Erythroblast (primary cell): ENCODE data around the gene STPG3.

ENCODE experiments used
- GATA1 ChIP-seq: IDR thresholded peaks from 2 replicates; pipeline ENCODE4 v1.6.1; 2011; ENCODE audit warnings: low read depth, mild to moderate bottlenecking, control low read depth, low read length, moderate library complexity
- POLR2A ChIP-seq: IDR thresholded peaks from 2 replicates; pipeline ENCODE4 v1.6.1; 2011; ENCODE audit warnings: mild to moderate bottlenecking, low read length

GRCh38 chr9:137299938-137300337 is 48.9 kb downstream of the STPG3 start:
- no peak for TF ChIP-seq POLR2A
- TF ChIP-seq GATA1 = no peak
